GM10266 (cell line): Measurements from ENCODE around the gene UCKL1.

Source experiments
- DNase-seq: peaks from one replicate; pipeline ENCODE4 v3.0.0; 2012; ENCODE audit errors: extremely low spot score
- TF ChIP-seq, protein P1 (sequence below): IDR thresholded peaks from 2 replicates; pipeline ENCODE4 v1.5.1; 2012; ENCODE audit warnings: mild to moderate bottlenecking, low read depth; ENCODE audit not compliant: control insufficient read depth, insufficient read depth; ENCODE audit errors: missing control alignments

UCKL1 gene

DNA sequence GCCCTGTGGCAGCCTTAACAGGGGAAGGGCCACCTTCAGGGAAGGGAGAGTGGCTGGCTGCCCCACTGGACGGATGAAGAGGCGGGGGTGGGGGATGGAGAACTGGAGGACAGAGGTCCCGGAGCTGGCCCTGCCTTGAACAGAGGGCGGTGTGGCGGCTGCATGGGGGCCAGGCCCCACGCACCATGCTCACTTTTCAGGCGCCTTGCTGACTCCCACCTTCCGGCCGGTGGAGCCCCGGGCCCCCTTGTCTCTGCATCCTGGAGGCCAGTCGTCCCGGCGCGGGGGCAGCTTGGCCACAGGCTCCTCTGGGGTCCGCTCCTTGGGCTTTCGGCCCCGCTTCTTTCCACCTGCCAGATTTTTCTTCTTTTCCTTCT lies 3.5 kb upstream of the UCKL1 start:
- no peak for DNase-seq
- TF ChIP-seq, protein P1, sequence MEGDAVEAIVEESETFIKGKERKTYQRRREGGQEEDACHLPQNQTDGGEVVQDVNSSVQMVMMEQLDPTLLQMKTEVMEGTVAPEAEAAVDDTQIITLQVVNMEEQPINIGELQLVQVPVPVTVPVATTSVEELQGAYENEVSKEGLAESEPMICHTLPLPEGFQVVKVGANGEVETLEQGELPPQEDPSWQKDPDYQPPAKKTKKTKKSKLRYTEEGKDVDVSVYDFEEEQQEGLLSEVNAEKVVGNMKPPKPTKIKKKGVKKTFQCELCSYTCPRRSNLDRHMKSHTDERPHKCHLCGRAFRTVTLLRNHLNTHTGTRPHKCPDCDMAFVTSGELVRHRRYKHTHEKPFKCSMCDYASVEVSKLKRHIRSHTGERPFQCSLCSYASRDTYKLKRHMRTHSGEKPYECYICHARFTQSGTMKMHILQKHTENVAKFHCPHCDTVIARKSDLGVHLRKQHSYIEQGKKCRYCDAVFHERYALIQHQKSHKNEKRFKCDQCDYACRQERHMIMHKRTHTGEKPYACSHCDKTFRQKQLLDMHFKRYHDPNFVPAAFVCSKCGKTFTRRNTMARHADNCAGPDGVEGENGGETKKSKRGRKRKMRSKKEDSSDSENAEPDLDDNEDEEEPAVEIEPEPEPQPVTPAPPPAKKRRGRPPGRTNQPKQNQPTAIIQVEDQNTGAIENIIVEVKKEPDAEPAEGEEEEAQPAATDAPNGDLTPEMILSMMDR = no peak

DNA sequence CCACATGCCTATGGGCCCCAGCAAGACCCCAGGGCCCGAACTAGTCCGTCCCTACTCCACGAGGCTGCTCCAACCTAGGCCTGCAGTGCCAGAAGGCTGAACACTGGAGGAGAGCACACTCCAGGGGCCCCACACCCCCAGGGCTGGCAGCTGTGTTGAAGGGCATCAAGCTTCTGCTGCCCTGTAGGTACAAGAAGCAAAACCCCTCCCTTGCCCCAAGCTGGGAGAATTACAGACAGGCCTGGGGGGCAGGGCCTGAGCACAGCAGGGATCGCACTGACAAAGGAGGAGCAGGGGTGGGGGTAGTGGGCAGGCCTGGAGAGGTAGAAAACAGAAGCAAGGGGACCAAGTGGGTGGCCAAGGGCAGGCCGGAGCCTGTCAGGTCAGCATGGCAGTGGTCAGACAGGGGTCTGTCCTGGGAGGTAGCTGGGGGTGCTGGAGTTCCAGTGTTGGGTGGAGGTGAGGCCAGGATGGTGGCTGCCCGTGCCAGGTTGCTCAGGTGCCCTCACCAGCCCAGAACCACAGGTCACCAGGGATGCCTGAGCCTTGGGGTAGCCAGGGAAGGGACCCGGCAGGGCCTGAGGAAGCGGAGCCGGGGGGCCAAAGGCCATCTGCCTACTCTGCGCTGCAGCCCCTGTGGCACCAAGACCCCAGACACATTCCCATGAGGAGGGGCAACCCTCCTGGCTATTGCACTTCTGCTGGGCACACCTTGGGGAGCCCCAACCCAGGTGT lies 2.9 kb upstream of the UCKL1 start:
- DNase-seq = no peak
- TF ChIP-seq, protein P1 = no peak

DNA sequence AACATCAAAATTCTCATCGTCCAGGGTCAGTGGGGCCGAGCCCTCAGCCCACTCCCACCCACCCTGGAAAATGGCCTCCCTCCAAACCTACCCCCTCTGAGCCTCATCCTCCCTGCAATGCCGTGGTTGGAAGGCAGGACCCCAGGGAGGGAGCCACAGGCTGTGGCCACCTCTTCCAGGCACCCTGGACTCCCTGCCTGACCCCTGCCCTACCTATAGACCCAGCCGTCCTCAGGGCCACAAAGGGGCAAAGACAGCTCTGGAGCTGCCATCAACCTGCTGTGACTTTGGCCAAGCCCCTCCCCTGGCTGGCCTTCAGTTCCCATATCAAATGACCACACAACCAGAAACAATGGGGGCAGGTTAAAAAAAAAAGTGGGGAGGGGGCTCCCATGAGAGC lies 2.3 kb upstream of the UCKL1 start:
- no peak for DNase-seq
- TF ChIP-seq, protein P1 = no peak

DNA sequence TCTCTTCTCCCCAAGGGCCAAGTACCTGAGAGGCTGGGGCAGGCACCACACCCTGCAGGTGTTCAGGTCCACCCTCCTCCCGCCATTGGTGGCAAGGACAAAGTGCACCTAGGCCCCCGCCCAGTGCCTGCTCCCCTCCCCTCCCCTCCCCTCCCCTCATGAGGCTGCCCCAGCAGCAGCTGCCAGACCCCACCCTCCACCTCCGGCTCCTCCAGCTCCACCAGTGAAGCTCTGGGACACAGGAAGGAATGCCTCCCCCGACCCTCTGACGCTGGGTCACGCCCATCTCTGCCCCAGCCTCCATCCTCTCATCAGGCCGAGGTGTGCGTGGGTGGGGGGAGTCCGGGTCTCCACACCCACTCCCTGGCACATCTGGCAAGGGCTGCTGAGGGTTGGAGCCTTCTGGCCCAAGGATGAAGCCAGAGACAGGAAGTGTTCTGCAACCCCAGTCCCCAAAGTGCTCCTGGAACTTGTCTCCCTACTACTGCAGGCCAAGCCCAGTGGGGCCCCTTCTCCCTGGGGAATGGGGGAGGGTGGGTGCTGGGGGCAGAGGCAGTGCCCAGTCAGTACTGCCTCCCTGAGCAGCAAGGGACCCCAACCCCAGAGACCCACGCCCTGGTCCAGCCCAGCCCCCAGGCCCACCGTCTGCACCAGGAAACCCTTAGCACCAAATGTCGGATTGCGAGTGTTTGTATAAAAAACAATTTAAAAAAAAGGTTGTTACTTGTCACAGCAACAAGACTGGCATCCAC lies 1.6 kb upstream of the UCKL1 start:
- TF ChIP-seq, protein P1 = no peak
- DNase-seq = no peak

DNA sequence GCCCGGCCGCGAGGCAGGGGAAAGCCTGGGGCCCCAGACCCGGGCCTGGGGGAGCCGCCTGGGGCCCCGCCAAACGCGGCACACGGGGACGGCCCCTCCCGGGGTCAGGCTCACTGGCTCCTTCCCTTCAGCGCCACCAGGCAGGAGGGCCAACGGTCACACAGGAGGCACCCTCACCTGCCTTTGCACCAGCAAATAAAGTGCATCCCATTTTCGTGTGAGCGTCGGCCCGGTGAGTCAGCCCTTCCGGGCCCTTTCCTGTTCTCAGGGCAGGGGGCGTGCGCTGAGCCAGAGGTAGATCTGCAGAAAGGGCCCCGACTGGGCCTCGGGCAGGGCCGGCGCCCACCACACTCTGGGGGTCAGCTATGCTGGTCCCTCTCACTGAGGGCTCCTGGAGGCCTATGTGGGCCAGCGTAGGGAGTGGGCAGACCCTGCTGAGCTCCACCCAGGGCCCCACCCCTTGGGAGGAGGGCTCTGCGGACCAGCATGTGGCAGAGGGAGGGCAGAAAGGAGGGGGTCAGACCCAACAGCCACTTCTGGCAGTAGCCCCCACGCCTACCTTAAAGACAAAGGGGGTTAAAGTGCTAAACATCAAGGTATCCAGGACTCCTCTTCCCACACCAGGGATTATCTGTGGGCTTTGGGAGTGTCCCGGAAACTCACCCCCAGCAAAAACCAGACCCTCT lies 931 bp upstream of the UCKL1 start:
- DNase-seq = peak; percentile 80

DNA sequence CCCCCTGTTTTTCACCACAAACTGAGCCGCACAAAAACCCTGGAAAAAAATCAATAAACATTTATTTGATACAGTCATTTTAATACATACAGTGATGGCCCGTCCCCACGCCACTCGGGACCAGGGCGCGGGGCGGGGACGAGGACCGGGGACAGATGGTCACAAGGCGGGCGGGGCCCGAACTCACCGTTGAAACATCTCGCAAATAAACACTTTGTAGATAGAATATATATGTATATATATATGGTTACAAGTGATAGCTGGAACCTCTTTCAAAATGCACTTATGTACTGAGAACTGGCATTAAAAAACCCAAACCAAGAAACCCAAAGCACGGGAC lies 418 bp upstream of the UCKL1 start:
- TF ChIP-seq, protein P1 = no peak

More for the DNA sequence above, 931 bp upstream of the UCKL1 start:
- TF ChIP-seq, protein P1 = no peak

More for the DNA sequence above, 418 bp upstream of the UCKL1 start:
- no peak for DNase-seq
